NB4 (cell line): Measurements from ENCODE around the gene EPHA4.

Source experiments
- POLR2A ChIP-seq: IDR thresholded peaks from 2 replicates; pipeline ENCODE4 v1.6.1; 2011; ENCODE audit warnings: mild to moderate bottlenecking; ENCODE audit not compliant: insufficient read length; ENCODE audit errors: extremely low read depth
- TF ChIP-seq, protein P1 (sequence below): IDR thresholded peaks from one replicate; pipeline ENCODE4 v1.5.1; 2012; ENCODE audit warnings: low read depth, low read length

DNA sequence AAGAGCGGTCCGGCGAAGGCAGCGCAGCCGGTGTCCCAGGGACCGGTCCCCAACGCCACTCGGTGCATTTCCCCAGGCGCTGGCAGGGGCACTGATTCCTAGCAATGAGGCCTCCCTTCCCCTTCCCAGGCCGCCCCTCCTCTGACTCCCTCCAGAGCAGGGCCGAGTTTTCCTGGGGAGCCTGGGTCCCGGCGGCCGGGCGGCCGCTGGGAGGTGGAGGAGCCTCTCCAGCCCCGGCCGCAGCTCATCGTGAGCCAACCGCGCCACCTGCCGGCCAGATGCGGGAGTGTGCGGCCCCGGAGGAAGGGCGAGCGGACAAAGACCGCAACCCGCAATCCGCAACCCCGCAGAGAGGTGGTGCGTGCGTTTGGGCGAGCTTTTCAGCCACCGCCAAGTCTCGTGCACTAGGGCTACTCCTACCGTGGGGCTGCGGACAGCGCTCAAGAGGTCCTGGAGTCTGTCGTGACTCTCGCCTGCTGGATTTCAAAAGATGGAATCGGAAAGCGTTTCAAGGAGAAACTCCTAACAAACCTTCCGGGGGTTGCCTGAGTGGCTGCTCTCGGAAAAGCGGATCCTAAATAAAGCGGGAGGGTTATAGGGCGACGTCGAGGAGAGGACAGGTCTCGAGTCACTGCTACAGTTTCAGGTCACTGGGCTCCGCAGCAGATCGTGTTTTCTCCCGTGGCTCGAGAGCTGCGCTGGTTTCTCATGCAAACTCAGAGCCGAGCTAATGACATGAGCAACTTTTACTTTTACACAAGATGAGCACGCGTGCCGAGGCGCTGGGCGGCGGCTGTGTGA, 1.5 kb upstream of the EPHA4 start:
- TF ChIP-seq POLR2A: no peak
- TF ChIP-seq, protein P1, sequence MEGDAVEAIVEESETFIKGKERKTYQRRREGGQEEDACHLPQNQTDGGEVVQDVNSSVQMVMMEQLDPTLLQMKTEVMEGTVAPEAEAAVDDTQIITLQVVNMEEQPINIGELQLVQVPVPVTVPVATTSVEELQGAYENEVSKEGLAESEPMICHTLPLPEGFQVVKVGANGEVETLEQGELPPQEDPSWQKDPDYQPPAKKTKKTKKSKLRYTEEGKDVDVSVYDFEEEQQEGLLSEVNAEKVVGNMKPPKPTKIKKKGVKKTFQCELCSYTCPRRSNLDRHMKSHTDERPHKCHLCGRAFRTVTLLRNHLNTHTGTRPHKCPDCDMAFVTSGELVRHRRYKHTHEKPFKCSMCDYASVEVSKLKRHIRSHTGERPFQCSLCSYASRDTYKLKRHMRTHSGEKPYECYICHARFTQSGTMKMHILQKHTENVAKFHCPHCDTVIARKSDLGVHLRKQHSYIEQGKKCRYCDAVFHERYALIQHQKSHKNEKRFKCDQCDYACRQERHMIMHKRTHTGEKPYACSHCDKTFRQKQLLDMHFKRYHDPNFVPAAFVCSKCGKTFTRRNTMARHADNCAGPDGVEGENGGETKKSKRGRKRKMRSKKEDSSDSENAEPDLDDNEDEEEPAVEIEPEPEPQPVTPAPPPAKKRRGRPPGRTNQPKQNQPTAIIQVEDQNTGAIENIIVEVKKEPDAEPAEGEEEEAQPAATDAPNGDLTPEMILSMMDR: peak; percentile 74
